NB4 (cell line): ENCODE results near the gene TTC21B.

Source experiments
- CTCF ChIP-seq: IDR thresholded peaks from one replicate; pipeline ENCODE4 v1.5.1; 2012; ENCODE audit warnings: low read depth, low read length
- POLR2A ChIP-seq: IDR thresholded peaks from 2 replicates; pipeline ENCODE4 v1.6.1; 2011; ENCODE audit warnings: mild to moderate bottlenecking; ENCODE audit not compliant: insufficient read length; ENCODE audit errors: extremely low read depth

- TF ChIP-seq CTCF (no peak), POLR2A (no peak)
Observed at GRCh38 chr2:165871025-165871424, 82.6 kb downstream of the TTC21B start.
